ENCODE data around the gene THYN1. TPM values are rescaled to one million over a fixed set of nuclear protein-coding genes. Genes with fewer than 3 reads are reported as not detected.

THYN1 gene
- total and polyA plus RNA-seq, 3 donors from 2014 or later: 85.0 to 94.0 (median 86.9) TPM

DNA sequence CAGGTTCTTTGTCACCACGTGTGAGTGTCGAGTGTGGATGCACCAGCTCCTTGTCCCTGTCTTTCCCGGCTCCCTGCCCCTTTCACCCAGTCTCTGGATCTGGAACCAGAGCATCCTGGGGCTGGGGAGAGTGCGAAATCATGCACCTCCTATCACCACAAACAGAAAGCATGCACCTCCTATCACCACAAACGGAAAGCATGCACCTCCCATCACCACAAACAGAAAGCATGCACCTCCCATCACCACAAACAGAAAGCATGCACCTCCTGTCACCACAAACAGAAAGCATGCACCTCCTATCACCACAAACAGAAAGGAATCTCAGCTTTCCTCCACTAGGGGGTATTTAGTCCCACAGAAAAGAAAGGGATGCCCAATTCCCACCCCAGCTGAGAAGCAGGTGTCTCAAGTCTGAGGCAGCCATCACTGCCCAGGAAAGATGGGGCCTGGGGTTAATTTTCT is 17.1 kb upstream of the THYN1 start:
- no peaks in the 10 kb centered on the region for H3K27me3 ChIP-seq
- 56 to 60% methylated on average over 3 to 5 of the region's 5 CpGs for WGBS, 2 donors
- no peak for DNase-seq

DNA sequence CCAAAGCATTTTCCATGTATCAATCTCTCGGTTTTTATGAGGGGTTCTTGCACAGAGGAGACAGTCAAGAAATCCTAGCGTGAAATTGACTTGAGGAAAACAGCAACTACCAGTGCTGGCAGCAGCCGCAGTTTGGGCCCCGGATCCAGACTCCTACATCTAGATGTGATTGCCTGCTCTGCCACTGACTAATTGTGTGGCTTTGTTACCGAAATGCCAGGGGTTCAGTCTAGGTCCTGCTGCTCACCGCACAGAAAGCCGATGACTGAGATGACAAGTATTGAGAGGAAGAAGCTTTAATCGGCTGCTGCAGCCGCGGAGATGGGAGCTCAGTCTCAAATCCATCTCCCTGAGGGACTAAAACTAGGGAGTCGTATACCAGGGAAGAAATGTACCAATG is 14.8 kb upstream of the THYN1 start:
- H3K4me3 ChIP-seq: no peak overlapping the region
- H3K9me3 ChIP-seq: no peaks in the 10 kb centered on the region
- intact Hi-C loops (cut with DNase I; ENCODE audit: low total_unique reads): no loop called here
- DNase-seq: no peak
- 86 to 88% methylated on average over 11 of the region's 11 CpGs for WGBS, 2 donors
- no peak overlapping the region for H3K27ac ChIP-seq
- no peaks in the 10 kb centered on the region for H3K27me3 ChIP-seq
- TF ChIP-seq, protein P1, sequence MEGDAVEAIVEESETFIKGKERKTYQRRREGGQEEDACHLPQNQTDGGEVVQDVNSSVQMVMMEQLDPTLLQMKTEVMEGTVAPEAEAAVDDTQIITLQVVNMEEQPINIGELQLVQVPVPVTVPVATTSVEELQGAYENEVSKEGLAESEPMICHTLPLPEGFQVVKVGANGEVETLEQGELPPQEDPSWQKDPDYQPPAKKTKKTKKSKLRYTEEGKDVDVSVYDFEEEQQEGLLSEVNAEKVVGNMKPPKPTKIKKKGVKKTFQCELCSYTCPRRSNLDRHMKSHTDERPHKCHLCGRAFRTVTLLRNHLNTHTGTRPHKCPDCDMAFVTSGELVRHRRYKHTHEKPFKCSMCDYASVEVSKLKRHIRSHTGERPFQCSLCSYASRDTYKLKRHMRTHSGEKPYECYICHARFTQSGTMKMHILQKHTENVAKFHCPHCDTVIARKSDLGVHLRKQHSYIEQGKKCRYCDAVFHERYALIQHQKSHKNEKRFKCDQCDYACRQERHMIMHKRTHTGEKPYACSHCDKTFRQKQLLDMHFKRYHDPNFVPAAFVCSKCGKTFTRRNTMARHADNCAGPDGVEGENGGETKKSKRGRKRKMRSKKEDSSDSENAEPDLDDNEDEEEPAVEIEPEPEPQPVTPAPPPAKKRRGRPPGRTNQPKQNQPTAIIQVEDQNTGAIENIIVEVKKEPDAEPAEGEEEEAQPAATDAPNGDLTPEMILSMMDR (IDR thresholded peaks at IDR 0.05): no peak
- TF ChIP-seq POLR2A (IDR thresholded peaks at IDR 0.05): no peak
- no peaks in the 10 kb centered on the region for H3K4me1 ChIP-seq
- no peaks in the 10 kb centered on the region for H3K36me3 ChIP-seq (ENCODE audit: low read depth, missing control alignments)

More for the DNA sequence above, 17.1 kb upstream of the THYN1 start:
- TF ChIP-seq, protein P1 (IDR thresholded peaks at IDR 0.05): no peak
- TF ChIP-seq POLR2A (IDR thresholded peaks at IDR 0.05): no peak
- H3K27ac ChIP-seq: no peak overlapping the region
- no peaks in the 10 kb centered on the region for H3K4me1 ChIP-seq
- intact Hi-C loops (cut with DNase I; ENCODE audit: low total_unique reads): loop anchor here (10.0 kb wide), 1 partner anchor 55 kb away; no protein-coding TSS in a partner anchor
- no peaks in the 10 kb centered on the region for H3K9me3 ChIP-seq
- H3K36me3 ChIP-seq (ENCODE audit: low read depth, missing control alignments): no peaks in the 10 kb centered on the region
- no peak overlapping the region for H3K4me3 ChIP-seq

DNA sequence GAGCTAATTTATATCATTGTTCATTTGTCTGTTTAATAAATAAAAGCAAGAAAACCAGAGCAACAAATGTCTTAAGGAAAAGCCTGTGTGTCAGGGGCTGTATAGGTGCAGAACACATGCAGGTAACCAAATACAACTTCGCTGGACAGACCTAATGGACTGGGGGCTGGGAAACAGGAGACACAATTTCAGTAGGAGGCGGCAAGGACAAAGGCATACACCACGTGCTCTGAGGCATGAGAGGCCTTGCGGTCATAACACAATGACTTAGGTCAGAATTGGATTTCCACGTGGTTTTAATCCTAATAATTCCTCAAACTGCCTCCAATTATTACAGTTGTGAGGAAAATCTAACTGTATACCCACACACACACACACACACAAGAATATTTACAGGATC is 14.3 kb upstream of the THYN1 start:
- Histone ChIP-seq H3K4me3 (no peak overlapping the region), H3K27me3 (no peaks in the 10 kb centered on the region), H3K4me1 (no peaks in the 10 kb centered on the region), H3K36me3 (ENCODE audit: low read depth, missing control alignments) (no peaks in the 10 kb centered on the region), H3K27ac (no peak overlapping the region), H3K9me3 (no peaks in the 10 kb centered on the region)
- TF ChIP-seq, protein P1 (IDR thresholded peaks at IDR 0.05): no peak
- TF ChIP-seq POLR2A (IDR thresholded peaks at IDR 0.05): no peak
- 82 to 83% methylated on average over 5 of the region's 5 CpGs for WGBS, 2 donors
- no peak for DNase-seq
- intact Hi-C loops (cut with DNase I; ENCODE audit: low total_unique reads): no loop called here

DNA sequence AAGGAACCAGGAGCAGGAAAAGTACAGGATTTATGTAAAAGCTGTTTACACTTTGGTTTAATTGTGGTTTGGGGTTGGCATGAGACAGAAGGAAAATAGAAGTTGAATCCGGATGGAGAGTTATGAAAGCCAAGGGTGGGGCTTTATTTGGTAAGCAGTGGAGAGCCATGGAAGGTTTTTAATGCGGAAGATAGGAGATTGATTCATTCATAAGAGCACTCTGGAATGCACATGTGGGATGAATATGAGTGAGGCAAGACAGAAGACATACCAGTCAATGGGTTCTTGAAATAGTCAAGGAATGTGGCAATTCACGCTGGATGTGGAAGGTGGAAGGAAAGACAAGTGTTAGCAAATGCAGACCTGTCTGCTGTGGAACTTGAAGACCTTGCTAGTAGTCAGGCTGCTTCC is 13.7 kb upstream of the THYN1 start:
- Histone ChIP-seq H3K9me3 (no peaks in the 10 kb centered on the region), H3K4me1 (no peaks in the 10 kb centered on the region), H3K27ac (no peak overlapping the region), H3K27me3 (no peaks in the 10 kb centered on the region), H3K36me3 (ENCODE audit: low read depth, missing control alignments) (no peaks in the 10 kb centered on the region), H3K4me3 (no peak overlapping the region)
- TF ChIP-seq, protein P1 (IDR thresholded peaks at IDR 0.05): no peak
- no peak for TF ChIP-seq POLR2A (IDR thresholded peaks at IDR 0.05)
- intact Hi-C loops (cut with DNase I; ENCODE audit: low total_unique reads): no loop called here
- no peak for DNase-seq
- WGBS, 2 donors: 55 to 72% methylated on average over 3 of the region's 3 CpGs

DNA sequence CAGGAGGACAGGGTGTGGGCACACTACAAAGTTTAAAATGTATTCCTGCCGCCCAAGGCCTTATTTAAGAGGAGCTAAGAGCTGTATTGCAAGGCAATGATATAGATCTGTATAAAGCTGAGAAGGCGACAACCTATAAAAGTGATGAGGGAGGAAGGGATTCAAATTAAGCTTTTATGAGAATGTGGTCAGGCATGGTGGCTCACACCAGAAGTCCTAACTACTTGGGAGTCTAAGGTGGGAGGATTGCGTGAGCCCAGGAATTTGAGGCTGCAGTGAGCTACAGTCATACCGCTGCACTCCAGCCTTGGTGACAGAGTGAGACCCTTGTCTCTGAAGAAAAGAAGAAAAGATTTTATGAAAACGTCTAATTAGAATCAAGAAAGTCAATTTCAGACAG is 13.3 kb upstream of the THYN1 start:
- Histone ChIP-seq H3K27ac (no peak overlapping the region), H3K36me3 (ENCODE audit: low read depth, missing control alignments) (no peaks in the 10 kb centered on the region), H3K4me3 (no peak overlapping the region), H3K27me3 (no peaks in the 10 kb centered on the region), H3K4me1 (no peaks in the 10 kb centered on the region), H3K9me3 (no peaks in the 10 kb centered on the region)
- intact Hi-C loops (cut with DNase I; ENCODE audit: low total_unique reads): no loop called here
- no peak for DNase-seq
- TF ChIP-seq, protein P1 (IDR thresholded peaks at IDR 0.05): no peak
- TF ChIP-seq POLR2A (IDR thresholded peaks at IDR 0.05): no peak
- 88 to 89% methylated on average over 5 of the region's 5 CpGs for WGBS, 2 donors

All from testis (tissue), 3 donors.